Osteoblast (primary cell): Measurements from ENCODE around the gene JPH3. TPM values are rescaled to one million over a fixed set of nuclear protein-coding genes. Genes with fewer than 3 reads are reported as not detected.
A peak's percentile ranks its signal among the peaks of the same experiment; 100 is the strongest.

Source experiments
- DNase-seq: peaks from one replicate; pipeline ENCODE4 v3.0.0; 2011; ENCODE audit warnings: low spot score, mixed read lengths; ENCODE audit not compliant: insufficient read length; ENCODE audit errors: missing footprints
- H2AFZ ChIP-seq: 2 replicates; pipeline ENCODE4 v1.6.0; 2011; ENCODE audit warnings: mild to moderate bottlenecking, low read length
- H3K27ac ChIP-seq: 2 replicates; pipeline ENCODE4 v1.5.1; 2011; ENCODE audit warnings: mild to moderate bottlenecking, low read depth, low read length, moderate library complexity
- H3K27me3 ChIP-seq: 2 replicates; pipeline ENCODE4 v1.6.0; 2012; ENCODE audit warnings: mild to moderate bottlenecking, control low read depth, inconsistent platforms, low read length, moderate library complexity; ENCODE audit not compliant: insufficient read depth
- H3K36me3 ChIP-seq: 2 replicates; pipeline ENCODE4 v1.5.1; 2011; ENCODE audit warnings: mild to moderate bottlenecking, low read length, control low read depth, moderate library complexity; ENCODE audit not compliant: insufficient read depth
- H3K4me1 ChIP-seq: 2 replicates; pipeline ENCODE4 v1.5.1; 2011; ENCODE audit warnings: mild to moderate bottlenecking, low read length, control low read depth, moderate library complexity; ENCODE audit not compliant: insufficient read depth
- H3K4me2 ChIP-seq: 2 replicates; pipeline ENCODE4 v1.6.0; 2011; ENCODE audit warnings: mild to moderate bottlenecking, low read length; ENCODE audit not compliant: insufficient read depth
- H3K4me3 ChIP-seq: fragments of 200-600 bp; sonication (generic); 3 replicates; pipeline ENCODE4 v1.5.1; 2012; ENCODE audit warnings: mild to moderate bottlenecking, low read length, inconsistent platforms; ENCODE audit not compliant: insufficient read depth
- H3K79me2 ChIP-seq: 2 replicates; pipeline ENCODE4 v1.6.0; 2012; ENCODE audit warnings: mild to moderate bottlenecking, low read length, control low read depth, inconsistent platforms; ENCODE audit not compliant: insufficient read depth
- H3K9me3 ChIP-seq: 2 replicates; pipeline ENCODE4 v1.5.1; 2011; ENCODE audit warnings: low read depth, low read length, control low read depth
- H4K20me1 ChIP-seq: 2 replicates; pipeline ENCODE4 v1.6.0; 2012; ENCODE audit warnings: mild to moderate bottlenecking, low read length, control low read depth; ENCODE audit not compliant: insufficient read depth
- total RNA-seq: library from RNA; depleted of rRNA; stranded (reverse); fragments of >200 nt; gene quantifications from 2 replicates; pipeline ENCODE4 v1.2.3, GENCODE V29; 2012
- TF ChIP-seq, protein P1 (sequence below): IDR thresholded peaks from 2 replicates; pipeline ENCODE4 v1.5.1; 2011; ENCODE audit warnings: mild to moderate bottlenecking, low read depth, low read length, moderate library complexity; ENCODE audit errors: extremely low read depth

Gene JPH3
- total RNA-seq, 1 donor = not detected

DNA sequence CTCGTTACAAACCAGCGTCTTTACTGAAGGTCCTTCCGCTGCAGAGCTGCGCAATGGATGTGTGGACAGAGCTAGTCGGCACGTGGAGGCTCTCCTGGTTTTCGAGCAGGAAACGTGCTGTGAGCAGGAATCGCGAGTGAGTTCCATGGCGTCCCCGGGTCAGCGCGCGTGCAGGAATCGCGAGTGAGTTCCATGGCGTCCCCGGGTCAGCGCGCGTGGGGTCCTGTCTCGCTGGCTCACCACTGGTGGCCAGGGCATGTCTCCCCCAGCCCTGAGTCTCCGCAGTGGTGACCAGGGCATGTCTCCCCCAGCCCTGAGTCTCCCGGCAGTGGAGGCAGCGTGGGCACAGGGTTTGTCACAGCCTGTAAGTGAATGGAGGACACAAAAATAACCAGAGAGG lies 100.8 kb downstream of the JPH3 start:
- peaks cover 9% of the 10 kb centered on the region for H3K36me3 ChIP-seq
- no peak overlapping the region for H3K4me2 ChIP-seq
- no peak overlapping the region for H2AFZ ChIP-seq
- no peaks in the 10 kb centered on the region for H3K9me3 ChIP-seq
- H4K20me1 ChIP-seq = no peaks in the 10 kb centered on the region
- no peaks in the 10 kb centered on the region for H3K79me2 ChIP-seq
- H3K27me3 ChIP-seq = no peaks in the 10 kb centered on the region
- H3K4me1 ChIP-seq = no peaks in the 10 kb centered on the region
- H3K27ac ChIP-seq = no peak overlapping the region
- TF ChIP-seq, protein P1, sequence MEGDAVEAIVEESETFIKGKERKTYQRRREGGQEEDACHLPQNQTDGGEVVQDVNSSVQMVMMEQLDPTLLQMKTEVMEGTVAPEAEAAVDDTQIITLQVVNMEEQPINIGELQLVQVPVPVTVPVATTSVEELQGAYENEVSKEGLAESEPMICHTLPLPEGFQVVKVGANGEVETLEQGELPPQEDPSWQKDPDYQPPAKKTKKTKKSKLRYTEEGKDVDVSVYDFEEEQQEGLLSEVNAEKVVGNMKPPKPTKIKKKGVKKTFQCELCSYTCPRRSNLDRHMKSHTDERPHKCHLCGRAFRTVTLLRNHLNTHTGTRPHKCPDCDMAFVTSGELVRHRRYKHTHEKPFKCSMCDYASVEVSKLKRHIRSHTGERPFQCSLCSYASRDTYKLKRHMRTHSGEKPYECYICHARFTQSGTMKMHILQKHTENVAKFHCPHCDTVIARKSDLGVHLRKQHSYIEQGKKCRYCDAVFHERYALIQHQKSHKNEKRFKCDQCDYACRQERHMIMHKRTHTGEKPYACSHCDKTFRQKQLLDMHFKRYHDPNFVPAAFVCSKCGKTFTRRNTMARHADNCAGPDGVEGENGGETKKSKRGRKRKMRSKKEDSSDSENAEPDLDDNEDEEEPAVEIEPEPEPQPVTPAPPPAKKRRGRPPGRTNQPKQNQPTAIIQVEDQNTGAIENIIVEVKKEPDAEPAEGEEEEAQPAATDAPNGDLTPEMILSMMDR = no peak
- H3K4me3 ChIP-seq = no peak overlapping the region
- no peak for DNase-seq

DNA sequence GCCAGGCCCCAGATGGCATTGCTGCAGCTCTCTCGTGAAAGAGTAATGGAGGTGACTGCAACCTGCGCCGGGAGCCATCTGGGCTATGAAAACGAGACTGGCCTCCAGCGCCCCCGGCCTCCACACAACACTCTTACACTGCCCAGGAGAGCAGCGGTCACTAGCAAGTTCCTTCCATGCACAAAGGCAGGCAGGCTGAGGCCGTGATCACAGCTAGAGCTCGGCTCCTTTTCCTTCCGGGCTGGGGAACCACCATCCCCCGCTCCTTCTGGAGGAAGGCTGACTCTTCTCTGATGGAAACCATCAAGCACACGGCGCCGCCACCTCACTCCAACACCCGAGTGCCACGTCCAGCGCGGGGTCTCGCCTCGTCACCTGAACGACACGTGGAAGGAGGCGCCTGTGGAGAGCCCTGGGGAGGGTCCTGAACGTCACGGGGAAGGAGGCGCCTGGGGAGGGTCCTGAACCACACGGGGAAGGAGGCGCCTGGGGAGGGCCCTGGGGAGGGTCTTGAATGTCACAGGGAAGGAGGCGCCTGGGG lies 101.6 kb downstream of the JPH3 start:
- DNase-seq = peak; percentile 90
- peaks cover 9% of the 10 kb centered on the region for H3K36me3 ChIP-seq
- TF ChIP-seq, protein P1 = no peak
- no peak overlapping the region for H3K27ac ChIP-seq
- no peaks in the 10 kb centered on the region for H3K27me3 ChIP-seq
- H3K4me2 ChIP-seq = no peak overlapping the region
- H2AFZ ChIP-seq = no peak overlapping the region
- no peaks in the 10 kb centered on the region for H3K4me1 ChIP-seq
- no peaks in the 10 kb centered on the region for H3K9me3 ChIP-seq
- H3K4me3 ChIP-seq = no peak overlapping the region
- H3K79me2 ChIP-seq = no peaks in the 10 kb centered on the region
- no peaks in the 10 kb centered on the region for H4K20me1 ChIP-seq

DNA sequence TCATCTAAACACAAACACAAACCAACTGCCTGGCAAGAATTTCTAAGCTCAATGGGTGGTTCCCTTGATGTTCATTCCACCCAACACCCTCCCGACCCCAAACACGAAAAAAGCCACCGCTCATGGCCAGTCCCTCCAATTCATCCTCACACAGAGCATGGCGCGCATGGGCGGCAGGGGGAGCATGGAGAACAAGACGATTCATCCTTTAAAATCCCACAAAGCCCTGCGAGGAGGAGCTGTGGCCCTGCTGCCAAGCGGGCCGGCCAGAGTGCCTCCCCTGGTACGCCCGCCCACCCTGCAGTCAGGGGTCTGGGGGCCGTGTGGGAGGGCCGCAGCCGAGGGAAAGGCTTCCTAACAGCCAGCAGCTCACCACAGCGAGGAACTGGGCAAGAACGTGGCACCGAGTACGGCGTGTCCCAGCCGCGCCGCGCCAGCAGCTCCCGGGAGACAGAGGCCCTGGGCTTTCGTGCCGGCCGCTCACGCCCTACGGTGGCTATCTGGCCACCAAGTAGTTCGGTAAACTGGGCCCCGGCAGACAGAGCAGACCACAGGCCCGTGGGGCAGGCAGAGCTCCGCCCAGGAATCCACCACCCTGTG lies 102.5 kb downstream of the JPH3 start:
- H3K36me3 ChIP-seq = peaks cover 8% of the 10 kb centered on the region
- TF ChIP-seq, protein P1 = no peak
- no peak for DNase-seq
- no peak overlapping the region for H3K4me2 ChIP-seq
- H2AFZ ChIP-seq = no peak overlapping the region
- H3K4me1 ChIP-seq = no peaks in the 10 kb centered on the region
- no peak overlapping the region for H3K27ac ChIP-seq
- no peak overlapping the region for H3K4me3 ChIP-seq
- H4K20me1 ChIP-seq = no peaks in the 10 kb centered on the region
- no peaks in the 10 kb centered on the region for H3K79me2 ChIP-seq
- H3K9me3 ChIP-seq = no peaks in the 10 kb centered on the region
- H3K27me3 ChIP-seq = no peaks in the 10 kb centered on the region

DNA sequence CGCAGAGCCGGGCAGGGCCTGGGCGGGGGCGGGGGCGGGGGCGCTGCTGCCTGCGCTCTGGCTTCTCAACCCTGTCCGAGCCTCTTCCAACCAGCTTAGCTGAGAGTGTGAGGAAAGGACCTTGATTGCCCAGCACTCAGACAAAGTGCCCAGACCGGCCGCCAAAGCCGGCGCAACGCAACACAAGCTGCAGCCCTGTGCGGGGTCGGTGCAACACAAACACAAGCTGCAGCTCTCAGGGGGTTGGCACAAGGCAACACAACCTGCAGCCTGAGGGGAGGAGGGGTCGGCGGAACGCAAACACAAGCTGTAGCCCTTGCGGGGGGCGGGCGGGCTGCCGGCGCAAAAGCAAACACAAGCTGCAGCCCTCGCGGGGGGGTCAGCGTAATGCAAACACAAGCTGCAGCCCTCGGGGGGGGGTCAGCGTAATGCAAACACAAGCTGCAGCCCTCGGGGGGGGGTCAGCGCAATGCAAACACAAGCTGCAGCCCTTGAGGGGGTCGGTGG lies 103.5 kb downstream of the JPH3 start:
- H3K4me3 ChIP-seq = no peak overlapping the region
- H3K79me2 ChIP-seq = no peaks in the 10 kb centered on the region
- H3K4me1 ChIP-seq = no peaks in the 10 kb centered on the region
- no peaks in the 10 kb centered on the region for H4K20me1 ChIP-seq
- H3K27me3 ChIP-seq = no peaks in the 10 kb centered on the region
- H3K27ac ChIP-seq = no peak overlapping the region
- H3K9me3 ChIP-seq = no peaks in the 10 kb centered on the region
- H3K4me2 ChIP-seq = no peak overlapping the region
- TF ChIP-seq, protein P1 = no peak
- H2AFZ ChIP-seq = no peak overlapping the region
- H3K36me3 ChIP-seq = peaks cover 5% of the 10 kb centered on the region
- no peak for DNase-seq
